GM23248 (cell line): ENCODE results near the gene CLPTM1L. TPM values are rescaled to one million over a fixed set of nuclear protein-coding genes. Genes with fewer than 3 reads are reported as not detected.
"Not testable (repeated sequence)": the region's sequence is repeated elsewhere in the genome, so short reads cannot be mapped to it uniquely, and the experiment has no call there.

Experiments
- DNase-seq: peaks from one replicate; pipeline ENCODE4 v3.0.0-alpha.2; 2015
- H2AFZ ChIP-seq: fragments of 200-600 bp; sonication (generic); 2 replicates; pipeline ENCODE4 v1.6.1; 2016; ENCODE audit warnings: antibody characterized with exemption
- H3F3A ChIP-seq: fragments of 200-600 bp; sonication (generic); 2 replicates; pipeline ENCODE4 v1.6.1; 2016; ENCODE audit warnings: mild to moderate bottlenecking, antibody characterized with exemption, mixed run types; ENCODE audit not compliant: insufficient read depth
- H3K27ac ChIP-seq: fragments of 200-600 bp; sonication (generic); 2 replicates; pipeline ENCODE4 v1.5.1; 2016; ENCODE audit warnings: mild to moderate bottlenecking
- H3K27me3 ChIP-seq: fragments of 200-600 bp; sonication (generic); replicated peaks from 2 replicates; pipeline ENCODE4 v1.6.1; 2016; ENCODE audit warnings: mild to moderate bottlenecking; ENCODE audit not compliant: insufficient read depth
- H3K36me3 ChIP-seq: fragments of 200-600 bp; sonication (generic); 2 replicates; pipeline ENCODE4 v1.6.1; 2016; ENCODE audit warnings: low read depth, mild to moderate bottlenecking
- H3K4me1 ChIP-seq: fragments of 200-600 bp; sonication (generic); 2 replicates; pipeline ENCODE4 v1.6.1; 2016; ENCODE audit warnings: mild to moderate bottlenecking; ENCODE audit not compliant: insufficient read depth
- H3K4me2 ChIP-seq: fragments of 200-600 bp; sonication (generic); one replicate; pipeline ENCODE4 v1.6.1; 2016; ENCODE audit warnings: mild to moderate bottlenecking; ENCODE audit not compliant: unreplicated experiment
- H3K4me3 ChIP-seq: fragments of 200-600 bp; sonication (generic); 2 replicates; pipeline ENCODE4 v1.5.1; 2016; ENCODE audit warnings: mild to moderate bottlenecking
- H3K79me2 ChIP-seq: fragments of 200-600 bp; sonication (generic); 2 replicates; pipeline ENCODE4 v1.6.1; 2016; ENCODE audit warnings: mild to moderate bottlenecking; ENCODE audit not compliant: insufficient read depth
- H3K9ac ChIP-seq: fragments of 200-600 bp; sonication (generic); 2 replicates; pipeline ENCODE4 v1.6.1; 2016; ENCODE audit warnings: mild to moderate bottlenecking
- H3K9me2 ChIP-seq: fragments of 200-600 bp; sonication (generic); 2 replicates; pipeline ENCODE4 v1.6.1; 2016; ENCODE audit warnings: mixed run types, mild to moderate bottlenecking, moderate library complexity; ENCODE audit not compliant: insufficient read depth
- H3K9me3 ChIP-seq: fragments of 200-600 bp; sonication (generic); one replicate; pipeline ENCODE4 v1.6.1; 2017; ENCODE audit warnings: low read depth
- H4K20me1 ChIP-seq: fragments of 200-600 bp; sonication (generic); 2 replicates; pipeline ENCODE4 v1.6.0; 2016; ENCODE audit not compliant: insufficient read depth
- EZH2 ChIP-seq: fragments of 200-600 bp; sonication (generic); IDR thresholded peaks from 2 replicates; pipeline ENCODE4 v1.6.1; 2018; ENCODE audit warnings: antibody characterized with exemption, mild to moderate bottlenecking; ENCODE audit not compliant: insufficient read depth, poor library complexity, severe bottlenecking
- EZH2phosphoT487 ChIP-seq: fragments of 200-600 bp; sonication (generic); IDR thresholded peaks from 2 replicates; pipeline ENCODE4 v1.6.1; 2018; ENCODE audit warnings: antibody characterized with exemption, moderate library complexity, mild to moderate bottlenecking, low read depth; ENCODE audit not compliant: insufficient read depth
- WGBS, 2 experiments: methylation state at CpG; one replicate each; pipeline ENCODE4 v1.1.6; 2015 to 2017; ENCODE audit warnings: low lambda C conversion rate in 2 of 2, low coverage in 1 of 2; ENCODE audit errors: missing lambda C conversion rate in 2 of 2; 5-methylcytosine and 5-hydroxymethylcytosine counted together
- in situ Hi-C: fragments of 300-500 bp; cut with MboI; formaldehyde crosslinking; loops from 2 replicates; pipeline ENCODE4 v1.15.0; 2020
- polyA plus RNA-seq: library from polyadenylated mRNA; unstranded; fragments of >200 nt; fragmentation: Nextera tagmentation; extraction: Ambion mirVana; gene quantifications from 2 replicates; pipeline ENCODE4 v1.2.1, GENCODE V29; 2016
- total RNA-seq: library from RNA; depleted of rRNA; stranded (reverse); fragments of >200 nt; shearing (Covaris generic); gene quantifications from 2 replicates; pipeline ENCODE4 v1.2.3, GENCODE V29; 2014

Gene CLPTM1L
- total and polyA plus RNA-seq, 2 experiments from 2014 or later, result 25.6 to 135 TPM

GRCh38 chr5:1345876-1346626, 1.2 kb upstream of the CLPTM1L start:
- Histone ChIP-seq H3K9ac (peak overlapping the region; percentile 97), H3K4me2 (peak overlapping the region; percentile 96), H3K9me2 (no peaks in the 10 kb centered on the region), H2AFZ (peak overlapping the region; percentile 85), H3K36me3 (0 out of 2 replicates have a peak, but pooled peaks cover 8% of the 10 kb centered on the region), H3K27ac (no peak overlapping the region), H3K27me3 (no peaks in the 10 kb centered on the region), H3F3A (no peaks in the 10 kb centered on the region), H4K20me1 (no peaks in the 10 kb centered on the region), H3K79me2 (peaks cover 37% of the 10 kb centered on the region), H3K4me3 (peak overlapping the region; percentile 94), H3K9me3 (no peaks in the 10 kb centered on the region), H3K4me1 (peaks cover 14% of the 10 kb centered on the region)
- DNase-seq, result no peak
- in situ Hi-C loops, result no loop called here
- no peak for TF ChIP-seq EZH2
- no peak for TF ChIP-seq EZH2phosphoT487
- 46 to 54% methylated on average over 24 to 27 of the region's 27 CpGs for WGBS, 2 experiments

DNA sequence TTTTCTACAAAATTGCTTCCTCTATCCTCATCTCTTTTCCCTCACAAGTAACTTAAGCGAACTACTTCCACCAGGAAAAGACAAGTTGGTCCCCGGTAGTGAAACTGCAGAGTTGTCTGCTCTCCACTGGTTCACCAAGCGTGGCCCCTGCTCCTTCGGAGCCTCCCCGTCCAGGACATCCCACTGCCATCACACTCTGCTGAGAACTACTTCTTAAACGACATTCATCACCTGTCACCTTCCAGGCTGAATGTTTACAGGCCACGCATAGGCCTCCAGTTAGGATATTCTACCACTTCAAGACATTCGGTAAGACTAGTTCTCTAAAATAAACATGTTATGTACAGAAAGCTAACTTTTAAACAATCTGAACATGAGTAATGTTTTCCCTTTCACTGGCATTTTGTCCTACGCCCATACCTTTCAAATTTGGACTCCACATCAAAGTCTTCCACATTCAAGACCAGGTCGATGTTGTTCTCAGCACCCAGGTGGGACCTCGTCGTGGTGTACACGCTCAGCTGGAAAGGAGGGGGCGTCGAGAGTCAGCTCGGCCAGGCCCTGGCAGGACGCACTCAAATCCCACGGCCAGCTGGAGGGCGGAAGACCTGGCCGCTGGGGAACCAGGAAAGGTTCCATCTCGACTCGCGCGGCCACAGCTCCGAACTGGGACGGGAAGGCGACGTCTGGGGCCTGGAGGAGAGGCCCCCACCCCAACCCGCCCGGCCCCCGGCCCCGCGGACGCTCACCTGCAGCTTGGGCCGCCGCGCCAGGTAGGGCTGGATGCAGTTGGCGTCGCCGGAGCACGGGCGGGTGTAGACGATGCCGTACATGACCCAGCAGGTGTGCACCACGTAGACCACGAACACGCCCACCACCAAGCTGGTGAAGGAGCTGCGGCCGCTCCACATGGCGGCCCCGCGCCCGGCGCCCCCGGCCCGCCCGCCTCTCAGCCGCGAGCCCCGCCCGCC, 683 bp downstream of the CLPTM1L start:
- WGBS, 2 experiments, result 15% methylated on average over 33 of the region's 61 CpGs
- H3K27me3 ChIP-seq, result no peaks in the 10 kb centered on the region
- H3F3A ChIP-seq, result no peaks in the 10 kb centered on the region
- H3K4me2 ChIP-seq, result peak overlapping the region; percentile 93
- in situ Hi-C loops, result no loop called here
- 0 out of 2 replicates have a peak, but pooled peaks cover 8% of the 10 kb centered on the region for H3K36me3 ChIP-seq
- H3K9me2 ChIP-seq, result no peaks in the 10 kb centered on the region
- peak overlapping the region; percentile 50; the same call in 1 of the 2 replicates for H2AFZ ChIP-seq
- TF ChIP-seq EZH2, result no peak
- TF ChIP-seq EZH2phosphoT487, result no peak
- no peaks in the 10 kb centered on the region for H4K20me1 ChIP-seq
- H3K79me2 ChIP-seq, result peaks cover 37% of the 10 kb centered on the region
- H3K9ac ChIP-seq, result peak overlapping the region; percentile 75
- peak overlapping the region; percentile 94 for H3K4me3 ChIP-seq
- peak overlapping the region; percentile 17; the same call in 1 of the 2 replicates for H3K27ac ChIP-seq
- peak; percentile 67 for DNase-seq
- H3K4me1 ChIP-seq, result peaks cover 14% of the 10 kb centered on the region
- no peaks in the 10 kb centered on the region for H3K9me3 ChIP-seq

- in situ Hi-C loops, result no loop called here
- Histone ChIP-seq H3K4me2 (peak overlapping the region; percentile 93), H3K79me2 (peaks cover 37% of the 10 kb centered on the region), H3K36me3 (0 out of 2 replicates have a peak, but pooled peaks cover 8% of the 10 kb centered on the region), H3K27me3 (no peaks in the 10 kb centered on the region), H3K9ac (peak overlapping the region; percentile 75), H3K9me3 (no peaks in the 10 kb centered on the region), H3K9me2 (no peaks in the 10 kb centered on the region), H3F3A (no peaks in the 10 kb centered on the region), H2AFZ (no peak overlapping the region), H3K4me3 (peak overlapping the region; percentile 94), H3K27ac (peak overlapping the region; percentile 17; the same call in 1 of the 2 replicates), H3K4me1 (peaks cover 14% of the 10 kb centered on the region), H4K20me1 (no peaks in the 10 kb centered on the region)
- 68 to 69% methylated on average over 9 of the region's 9 CpGs for WGBS, 2 experiments
- TF ChIP-seq EZH2phosphoT487 (no peak), EZH2 (no peak)
- DNase-seq, result peak; percentile 47
Measured at GRCh38 chr5:1343315-1343751, 1.6 kb downstream of the CLPTM1L start.

DNA sequence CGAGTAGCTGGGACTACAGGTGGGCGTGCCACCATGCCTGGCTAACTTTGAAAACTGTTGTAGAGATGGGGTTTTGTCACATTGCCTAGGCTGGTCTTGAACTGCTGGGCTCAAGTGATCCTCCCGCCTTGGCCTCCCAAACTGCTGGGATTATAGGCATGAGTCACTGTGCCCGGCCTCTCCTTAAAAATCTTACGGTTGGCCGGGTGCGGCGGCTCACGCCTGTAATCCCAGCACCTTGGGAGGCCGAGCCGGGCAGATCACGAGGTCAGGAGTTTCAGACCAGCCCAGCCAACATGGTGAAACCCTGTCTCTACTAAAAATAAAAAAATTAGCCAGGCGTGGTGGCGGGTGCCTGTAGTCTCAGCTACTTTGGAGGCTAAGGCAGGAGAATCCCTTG, 2.2 kb downstream of the CLPTM1L start:
- Histone ChIP-seq H3K79me2 (peaks cover 37% of the 10 kb centered on the region), H3K4me1 (peaks cover 14% of the 10 kb centered on the region)
- H3K9ac ChIP-seq, H3K4me2 ChIP-seq, H3K9me3 ChIP-seq, DNase-seq, in situ Hi-C loops, H3K27me3 ChIP-seq, H3K9me2 ChIP-seq, H2AFZ ChIP-seq, H3F3A ChIP-seq, H4K20me1 ChIP-seq, H3K4me3 ChIP-seq, H3K36me3 ChIP-seq, H3K27ac ChIP-seq: not testable (repeated sequence)
- 92 to 95% methylated on average over 14 of the region's 14 CpGs for WGBS, 2 experiments
